Right lung (tissue), 2 donors: ENCODE results near the gene MTCL3.

Experiments
- DNase-seq, 2 donors: peaks; one replicate each; pipeline ENCODE4 v3.0.0-alpha.2; 2013

MTCL3 gene

DNA sequence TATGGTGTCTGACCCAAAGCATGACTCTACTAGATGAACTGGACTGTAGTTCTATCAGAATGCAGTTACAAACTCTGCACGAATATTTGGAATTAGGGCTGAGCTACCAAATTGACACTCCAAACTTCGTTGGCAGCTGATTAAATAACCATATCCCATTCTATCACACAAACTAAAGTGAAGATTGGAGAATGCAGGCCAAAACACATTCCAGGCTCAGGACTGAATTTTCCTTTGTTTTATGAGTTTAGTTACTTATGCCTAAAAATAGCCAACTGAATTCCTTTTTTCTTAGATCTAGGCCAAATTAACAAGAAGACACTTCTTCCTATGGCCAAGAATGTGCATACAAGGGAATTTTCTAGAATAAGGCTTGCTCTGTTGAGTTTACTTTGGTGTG, 50.2 kb downstream of the MTCL3 start:
- no peak for DNase-seq

DNA sequence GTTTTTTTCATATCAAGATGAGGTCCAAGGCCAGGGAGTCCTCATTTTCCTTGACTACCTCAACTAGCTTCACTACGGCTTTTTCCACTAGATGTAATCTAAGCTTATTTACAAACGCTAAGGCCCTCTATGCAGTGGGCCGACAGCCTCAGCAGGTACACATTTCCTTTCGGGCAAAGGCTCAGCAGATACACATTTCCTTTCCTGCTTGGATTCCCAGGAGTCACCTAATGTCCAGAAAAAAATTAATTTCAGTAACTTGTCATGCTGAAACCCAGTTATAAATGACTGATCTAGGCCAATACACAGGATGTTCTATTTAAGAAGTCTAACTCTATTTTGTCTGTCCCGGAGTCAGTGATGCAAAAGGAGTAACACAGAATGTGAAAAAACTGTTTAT, 52.7 kb downstream of the MTCL3 start:
- no peak for DNase-seq

DNA sequence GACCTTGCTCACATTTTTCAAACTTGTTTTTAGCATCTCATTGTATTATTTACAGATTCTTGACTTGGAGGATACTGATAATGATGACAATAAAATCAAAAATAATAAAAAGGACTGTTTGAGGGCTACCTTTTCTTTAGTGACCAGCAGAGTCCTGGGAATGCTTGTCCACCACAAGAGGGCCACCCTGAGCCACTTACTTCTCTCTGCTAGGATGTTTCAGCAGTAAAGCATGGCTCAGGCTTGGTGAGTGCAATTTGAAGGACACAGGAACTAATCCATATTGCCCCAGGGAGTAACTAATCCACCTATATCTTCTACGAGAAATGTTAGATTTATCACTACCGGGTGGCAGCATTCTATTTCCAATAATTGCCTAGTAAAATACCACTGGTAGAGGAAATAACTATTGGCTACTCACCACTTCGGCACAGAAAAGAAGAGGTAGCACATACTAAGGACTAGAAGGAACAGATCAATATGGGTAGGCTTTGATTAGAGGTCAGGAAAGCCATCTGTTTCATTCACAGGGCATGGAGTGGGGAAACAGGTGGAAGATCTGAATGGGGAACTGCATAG, 54.2 kb downstream of the MTCL3 start:
- DNase-seq, result peak in 1 of 2 donors; percentile 61

DNA sequence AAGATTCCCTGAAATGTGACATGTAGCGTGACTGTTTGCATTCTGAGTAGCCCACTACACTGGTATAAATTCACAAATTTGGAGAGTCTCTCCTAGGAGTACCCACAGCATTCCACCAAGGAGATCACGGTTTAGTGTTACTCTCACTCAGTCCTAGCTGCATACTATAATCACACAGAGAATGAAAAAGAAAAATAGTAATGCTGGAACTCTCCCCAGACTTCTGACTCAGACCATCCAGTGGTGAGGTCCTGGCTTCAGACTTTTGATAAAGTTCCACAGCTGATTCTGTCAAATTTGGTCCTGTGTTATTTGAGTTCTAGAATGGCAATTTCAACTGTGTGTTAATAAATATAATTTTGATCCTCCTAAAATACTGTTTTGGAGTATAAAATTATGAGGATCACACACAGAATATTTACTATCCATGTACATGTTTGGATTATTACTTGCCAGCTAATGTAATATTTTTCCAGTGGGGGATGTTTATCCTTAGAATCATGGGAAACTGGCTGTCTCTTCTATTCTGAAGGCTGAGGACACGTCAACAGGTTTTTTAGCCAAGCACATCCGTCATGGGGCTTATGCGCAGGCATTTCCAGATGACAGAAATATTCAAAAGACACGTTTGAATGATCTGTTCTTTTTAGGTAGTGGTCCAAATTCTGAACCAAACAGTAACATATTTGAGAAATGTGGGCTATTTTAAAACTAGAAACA, 54.8 kb downstream of the MTCL3 start:
- no peak for DNase-seq

DNA sequence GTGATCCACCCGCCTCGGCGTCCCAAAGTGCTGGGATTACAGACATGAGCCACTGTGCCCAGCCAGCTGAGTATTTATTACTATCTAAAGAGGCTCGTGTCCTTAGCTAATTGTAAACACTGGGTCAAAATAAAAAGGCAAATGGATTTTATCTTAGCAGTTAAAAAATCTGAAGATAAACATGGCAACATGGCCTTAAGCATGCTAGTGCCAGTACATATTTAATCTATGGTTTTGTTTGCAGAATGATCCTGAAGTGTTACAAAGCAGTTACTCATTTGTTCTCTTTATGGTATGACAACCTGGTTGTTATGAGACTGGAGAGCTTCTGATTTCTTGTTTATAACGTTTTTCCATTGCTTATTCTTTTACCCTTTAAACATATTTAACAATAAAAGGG, 56.1 kb downstream of the MTCL3 start:
- DNase-seq, result no peak

DNA sequence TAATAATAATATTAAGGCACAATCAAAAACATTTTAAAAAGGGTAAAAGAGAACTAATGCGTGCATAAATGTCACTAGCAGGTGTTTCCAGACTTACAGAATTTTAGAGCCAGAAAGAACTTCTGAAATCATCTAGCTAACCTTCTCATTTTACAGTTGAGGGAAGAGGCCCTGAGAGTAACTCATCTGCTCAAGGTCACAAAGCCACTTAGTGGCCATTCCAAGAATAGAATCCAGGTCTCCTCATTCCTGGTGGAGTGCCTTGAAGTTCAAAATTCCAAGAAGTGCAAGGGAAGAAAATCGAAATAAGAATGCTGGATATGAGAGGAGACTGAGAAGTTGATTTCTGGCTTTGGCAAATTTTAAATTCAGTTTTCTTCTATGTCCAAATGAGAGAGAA, 56.8 kb downstream of the MTCL3 start:
- no peak for DNase-seq

DNA sequence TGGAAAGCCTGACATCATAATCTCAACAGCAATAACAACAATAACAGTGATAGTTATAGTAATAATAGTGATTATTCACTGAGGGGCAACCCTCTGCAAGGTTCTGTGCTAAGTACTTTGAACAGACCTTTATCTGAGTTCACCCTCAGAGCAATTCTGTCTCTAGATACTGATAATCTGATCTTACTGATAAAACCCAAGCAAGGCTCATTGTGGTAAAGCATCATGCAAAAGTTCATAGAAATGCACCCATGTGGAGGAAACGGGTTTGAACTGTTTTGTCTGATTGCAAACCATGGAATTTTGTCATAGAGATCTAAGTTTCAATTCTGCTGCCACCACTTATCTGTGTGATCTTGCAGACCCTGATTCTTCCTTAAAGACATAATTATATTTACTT, 58.7 kb downstream of the MTCL3 start:
- DNase-seq, result no peak

DNA sequence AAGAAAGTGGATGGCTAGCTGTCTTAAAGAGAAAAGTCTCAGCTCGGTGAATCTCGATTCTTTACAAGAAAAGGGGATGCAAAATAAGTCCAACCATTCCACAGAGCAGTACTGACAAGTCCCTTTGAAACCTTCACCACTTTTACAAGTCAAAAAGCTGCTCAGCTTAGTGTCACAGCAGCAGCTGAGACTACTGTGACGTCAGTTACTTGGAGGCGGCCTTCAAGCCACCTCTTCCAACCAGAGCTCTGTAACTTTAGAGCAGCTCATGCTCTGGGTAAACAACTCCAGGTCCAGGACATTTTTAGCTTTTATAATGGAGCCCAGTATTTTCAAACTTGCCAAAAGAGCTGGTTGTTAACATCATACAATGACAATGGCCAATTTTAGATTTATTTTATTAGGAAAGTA, 59.9 kb downstream of the MTCL3 start, which contains the start of gene KIAA0408:
Gene KIAA0408, minus strand, starts transcription at position 159 of the 411 bp plus-strand sequence. CDS start 5,408 bp downstream, outside the sequence.
- peak; percentile 83 to 88 for DNase-seq

DNA sequence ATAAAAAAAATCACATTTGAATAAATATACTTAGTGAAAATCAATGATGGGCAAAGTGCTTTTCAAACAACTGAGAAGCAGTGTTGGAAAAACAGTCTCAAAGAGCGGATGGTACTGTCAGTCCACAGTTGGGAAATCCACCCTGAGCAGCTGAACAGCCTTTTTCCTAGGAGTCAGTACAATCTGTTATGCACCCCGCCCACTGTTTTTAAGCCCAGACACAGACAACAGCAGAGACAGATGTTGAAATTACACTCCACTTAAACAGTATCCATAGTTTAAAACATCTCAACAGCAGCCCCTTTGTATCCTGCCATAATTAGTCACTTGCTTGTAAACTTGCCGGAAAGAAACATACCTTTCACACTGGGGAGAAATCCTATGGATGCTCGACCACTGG, 60.3 kb downstream of the MTCL3 start:
- peak in 1 of 2 donors; percentile 61 for DNase-seq

DNA sequence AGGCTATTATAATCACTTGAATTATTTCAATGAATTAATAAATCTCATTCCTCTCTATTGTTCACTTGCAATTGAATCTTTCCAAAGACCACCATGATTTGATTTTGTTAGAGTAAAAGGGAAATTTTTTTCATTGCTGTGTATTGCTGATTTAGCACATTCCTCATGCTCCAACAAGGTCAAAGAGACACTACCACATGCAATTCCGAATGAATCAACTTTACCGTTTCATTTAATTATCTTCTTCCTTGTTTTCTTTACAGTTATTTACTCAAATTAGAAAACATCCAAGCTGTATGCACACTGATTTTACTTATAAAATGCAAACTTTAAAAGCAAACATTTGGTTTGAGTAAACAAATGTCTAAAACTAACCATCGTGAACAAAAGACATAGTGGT, 60.9 kb downstream of the MTCL3 start:
- no peak for DNase-seq

DNA sequence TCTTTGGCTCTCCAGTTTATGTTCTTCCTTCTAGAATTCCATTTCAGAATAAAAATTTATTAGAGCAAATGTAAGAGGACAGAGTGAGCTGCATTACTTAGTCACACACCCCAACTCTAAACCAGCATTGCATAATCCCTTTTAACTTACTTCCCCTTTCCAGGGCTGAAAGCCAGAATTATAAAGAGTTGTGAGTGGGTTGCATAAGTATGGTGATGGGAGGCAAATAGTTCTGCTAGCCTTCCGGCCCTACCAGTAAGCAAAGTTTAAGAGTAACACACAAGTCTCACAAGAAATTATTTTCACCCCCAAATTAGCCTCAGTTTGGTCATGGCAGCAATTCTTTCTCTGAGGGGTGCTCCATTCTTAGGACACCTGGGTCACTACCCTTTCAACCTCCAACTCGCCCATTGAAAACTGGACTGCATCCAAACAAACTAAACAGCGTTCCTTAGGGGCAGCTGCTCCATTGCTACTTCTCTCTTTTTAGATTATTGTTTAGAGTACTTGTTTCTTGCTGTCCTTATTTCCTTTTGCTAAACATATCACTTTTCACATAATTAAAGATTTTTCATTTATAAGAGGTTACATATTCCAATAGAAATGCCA, 61.6 kb downstream of the MTCL3 start:
- DNase-seq, result peak; percentile 84 to 87

DNA sequence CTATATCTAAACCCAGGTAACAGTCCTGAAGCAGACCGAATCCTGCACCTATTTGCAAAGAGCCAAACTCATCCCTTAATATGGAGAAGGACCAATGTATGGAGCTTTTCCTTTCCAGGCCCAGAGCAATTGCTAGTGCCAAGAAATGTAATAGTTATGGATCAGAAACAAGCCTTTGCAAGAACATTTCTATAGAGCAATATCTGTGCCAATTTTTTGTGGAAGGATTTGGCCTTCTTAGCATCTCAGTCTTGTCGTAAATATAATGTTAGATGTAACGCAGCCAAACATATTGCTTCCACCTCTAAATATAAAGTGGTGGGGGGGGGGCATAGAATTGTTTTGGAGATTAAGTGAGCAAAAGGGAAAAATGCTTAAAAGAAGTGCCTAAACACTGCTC, 62.7 kb downstream of the MTCL3 start:
- DNase-seq, result peak in 1 of 2 donors; percentile 63

DNA sequence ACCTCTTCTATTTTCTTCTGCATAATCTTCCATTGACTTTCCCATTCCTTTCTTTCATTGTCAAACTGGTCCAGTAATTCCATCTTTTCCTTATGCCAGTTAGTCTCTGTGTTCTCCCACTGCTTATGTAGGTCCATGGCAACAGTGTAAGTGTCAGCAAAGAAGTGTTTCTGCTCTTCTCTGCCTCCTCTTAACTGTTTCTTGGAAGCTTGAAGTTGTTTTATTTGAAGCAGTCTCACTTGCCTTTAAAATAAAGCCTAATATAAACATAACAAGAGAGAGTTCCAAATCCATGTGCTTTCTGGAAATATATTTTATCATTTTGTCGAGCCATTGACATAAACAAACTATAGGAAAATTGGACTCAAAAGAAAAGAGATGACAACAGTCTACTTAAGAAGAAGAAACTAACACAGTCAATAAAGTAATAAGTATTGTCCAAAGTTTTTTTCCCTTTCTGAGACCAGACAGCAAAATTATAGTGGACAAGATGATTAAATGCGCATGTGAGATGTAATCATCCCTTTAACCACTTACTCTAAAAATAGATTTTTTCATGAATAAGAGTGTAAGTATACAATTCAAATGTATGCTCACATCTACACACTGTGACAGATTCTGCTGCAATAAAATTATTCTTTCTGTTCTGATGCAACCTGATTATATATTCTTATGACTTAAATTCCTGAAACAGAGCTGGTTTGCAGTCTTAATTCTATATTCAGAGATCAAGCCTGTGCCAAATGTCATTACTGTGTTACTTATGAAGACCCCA, 65.1 kb downstream of the MTCL3 start:
- no peak for DNase-seq

DNA sequence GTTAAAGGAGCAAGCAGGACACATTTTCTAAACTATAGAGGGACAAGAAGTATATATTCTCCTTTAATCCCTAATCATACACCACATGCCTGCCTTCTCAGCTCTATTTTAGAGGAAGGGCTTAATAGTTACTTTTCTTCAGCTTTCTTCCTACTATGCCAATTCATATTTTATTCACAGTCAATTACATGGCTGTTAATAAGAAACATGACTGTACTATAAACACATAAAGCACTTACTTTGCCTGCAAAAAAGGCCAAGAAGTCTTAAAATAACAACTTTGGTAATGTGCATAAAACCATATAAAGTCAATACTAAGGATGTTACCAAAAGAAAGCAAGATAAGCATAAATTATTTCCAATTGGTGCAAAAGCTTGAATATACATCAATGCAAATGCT, 66.3 kb downstream of the MTCL3 start:
- peak in 1 of 2 donors; percentile 51 for DNase-seq

DNA sequence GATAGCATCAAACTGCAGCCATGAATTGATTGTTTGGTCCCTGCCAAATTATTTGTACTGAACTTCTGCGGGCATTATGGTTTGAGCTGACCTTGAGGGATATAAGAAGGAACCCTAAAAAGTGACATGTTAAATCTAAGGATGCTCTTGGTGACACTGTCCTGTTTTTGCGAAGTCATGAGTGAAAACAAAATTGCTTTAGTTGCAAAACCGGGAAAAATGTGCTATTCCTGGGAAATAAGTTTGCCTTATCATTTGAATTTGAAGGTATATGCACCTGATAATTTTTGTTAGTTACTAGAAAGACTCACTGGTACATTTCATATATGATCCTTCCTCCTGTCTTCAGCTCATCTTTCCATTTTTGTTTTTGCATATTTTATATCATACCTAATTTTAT, 67.7 kb downstream of the MTCL3 start:
- no peak for DNase-seq

DNA sequence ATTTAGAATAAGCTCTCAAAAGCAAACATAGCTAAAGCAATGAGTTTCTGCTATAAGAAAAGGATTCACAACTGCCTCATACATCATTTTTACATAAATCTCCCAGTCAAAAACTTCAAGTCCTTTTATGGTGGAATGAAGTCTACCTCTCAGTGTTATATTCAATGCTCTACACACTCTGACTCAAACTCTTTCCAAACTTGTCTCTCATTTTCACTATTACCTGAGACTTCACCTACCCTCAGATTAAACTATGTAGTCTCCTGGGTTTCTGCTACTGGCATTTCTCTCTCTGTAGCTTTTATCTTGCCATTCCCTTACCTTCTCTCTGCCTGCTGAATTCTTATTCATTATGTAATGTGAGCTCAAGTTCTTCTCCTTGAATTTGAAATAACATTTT, 71.4 kb downstream of the MTCL3 start:
- DNase-seq, result no peak

DNA sequence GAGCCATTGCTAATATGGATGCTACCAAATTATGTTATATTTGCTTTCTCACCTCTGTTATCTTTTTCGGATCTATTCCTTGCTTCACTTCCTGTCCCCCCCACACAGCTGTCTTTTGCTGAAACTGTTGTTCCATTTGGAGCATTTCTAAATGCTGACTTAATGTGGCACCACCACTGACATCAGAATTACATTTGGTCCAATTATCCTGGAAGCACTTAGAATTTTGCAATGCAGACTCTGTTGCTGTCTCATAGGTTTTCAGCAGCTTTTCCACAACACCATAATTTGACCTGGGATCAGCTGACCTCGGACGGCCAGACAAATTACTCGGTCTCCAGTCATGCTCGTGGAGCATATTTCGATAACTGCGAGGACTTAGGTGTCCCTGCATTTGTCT, 72.8 kb downstream of the MTCL3 start:
- no peak for DNase-seq

DNA sequence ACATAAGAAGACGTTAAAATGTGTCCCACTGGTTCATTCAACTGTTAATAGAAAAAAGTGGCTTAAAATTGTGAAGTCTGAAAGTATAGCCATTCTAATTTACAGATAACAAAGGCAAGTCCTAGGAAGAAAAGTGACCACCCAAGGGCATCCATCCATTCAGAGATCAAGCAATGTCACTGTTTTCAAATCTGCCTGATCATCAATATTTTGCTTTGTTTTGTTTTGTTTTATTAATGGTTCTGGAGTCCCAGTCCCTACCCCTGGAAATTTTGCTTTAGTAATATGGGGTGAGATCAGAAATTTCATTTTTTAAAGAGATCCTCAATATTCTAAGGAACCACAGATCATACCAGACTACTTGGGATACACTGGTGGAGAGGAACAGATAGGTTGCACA, 77.3 kb downstream of the MTCL3 start:
- no peak for DNase-seq

DNA sequence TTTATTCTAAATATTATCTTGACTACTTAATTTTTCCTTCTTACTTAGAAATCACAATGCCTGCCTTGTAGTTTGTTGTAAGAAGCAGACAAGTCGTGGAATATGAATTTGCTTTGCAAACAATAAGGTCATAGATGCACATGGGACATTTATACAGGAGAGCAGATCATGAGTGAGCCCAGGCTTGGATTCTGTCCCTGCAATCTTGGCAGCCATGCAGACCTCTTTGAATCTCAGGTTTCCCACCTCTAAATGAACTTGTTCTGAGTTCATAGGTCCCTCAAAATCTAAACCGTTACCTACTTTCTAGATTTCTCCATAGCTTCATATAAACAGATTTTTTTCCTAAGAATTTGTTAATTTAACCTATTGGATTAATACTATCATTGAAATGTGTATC, 79.4 kb downstream of the MTCL3 start:
- no peak for DNase-seq

DNA sequence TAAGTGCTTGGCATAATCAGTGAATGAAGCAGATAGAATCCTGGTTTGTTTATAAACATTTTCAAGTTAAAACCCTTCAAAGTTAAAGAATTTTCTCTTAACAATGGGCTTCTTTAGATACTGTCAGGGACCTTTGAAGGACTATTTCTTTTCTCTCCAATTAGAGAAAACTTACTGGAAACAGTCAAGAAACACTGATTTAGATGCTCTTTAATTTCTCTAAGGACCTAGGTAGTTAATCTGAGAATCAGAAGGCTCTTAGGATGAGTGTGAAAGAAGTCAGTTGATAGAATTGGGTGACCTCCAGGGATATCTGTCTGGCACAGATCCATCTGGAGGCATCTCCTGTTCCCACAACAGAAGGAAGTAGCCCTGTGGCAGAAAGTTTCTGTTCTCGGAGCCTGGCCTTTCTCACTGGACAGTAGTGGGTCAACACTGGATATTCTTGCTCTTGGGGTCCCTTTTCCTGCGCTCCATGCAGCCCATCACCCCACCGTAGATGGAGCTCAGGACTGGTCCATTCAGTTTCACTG, 82.5 kb downstream of the MTCL3 start:
- no peak for DNase-seq

DNA sequence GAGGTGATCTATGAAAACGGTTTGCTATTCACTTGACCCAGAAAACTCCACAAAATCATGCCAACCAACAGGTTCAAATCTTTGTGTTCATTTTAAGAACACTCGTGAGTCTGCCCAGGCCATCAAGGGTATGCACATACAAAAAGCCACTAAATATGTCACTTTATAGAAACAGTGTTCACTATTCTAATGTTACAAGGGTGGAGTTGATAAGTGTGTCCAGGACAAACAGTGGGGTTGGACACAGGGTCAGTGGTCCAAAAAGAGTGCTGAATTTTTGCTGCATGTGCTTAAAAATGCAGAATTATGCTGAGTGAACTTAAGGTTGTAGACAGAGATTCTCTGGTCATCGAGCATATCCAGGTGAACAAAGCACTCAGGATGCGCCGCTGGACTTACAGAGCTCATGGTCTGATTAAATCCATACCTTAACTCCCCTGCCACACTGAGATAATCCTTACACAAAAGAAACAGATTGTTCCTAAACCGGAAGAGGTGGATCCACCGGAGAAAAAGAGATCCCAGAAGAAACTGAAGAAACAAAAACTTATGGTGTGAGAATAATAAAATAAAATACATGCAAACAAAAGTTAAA, 83.4 kb downstream of the MTCL3 start:
- DNase-seq, result no peak

DNA sequence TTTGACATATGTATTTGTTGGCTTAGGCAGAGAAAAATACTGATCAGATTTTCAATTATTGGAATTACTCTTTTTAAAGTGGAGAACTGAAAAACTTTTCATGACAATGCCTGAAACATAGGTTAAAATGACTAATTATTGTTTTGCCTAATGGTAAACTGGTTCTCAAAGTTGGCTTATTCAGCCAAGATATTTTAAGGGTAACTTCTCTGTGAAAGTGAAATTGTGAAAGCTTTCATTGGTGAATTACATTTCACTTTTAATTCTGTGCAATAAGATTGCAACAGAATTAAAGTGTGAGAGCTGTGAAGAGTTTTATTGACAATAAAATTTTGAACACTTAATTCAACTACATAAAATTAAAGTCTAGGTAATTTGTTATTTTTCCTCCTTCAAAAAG, 84.5 kb downstream of the MTCL3 start:
- no peak for DNase-seq
